NOMO-1 treated with DMSO at 0.1 percent for 48 hours (cell line): ENCODE measurements around the gene BMP7.

Source experiments
- DNase-seq: peaks from one replicate; lab custom pipeline; 2025; ENCODE audit not compliant: unreplicated experiment; lab: John Stamatoyannopoulos, UW

The BMP7 gene

DNA sequence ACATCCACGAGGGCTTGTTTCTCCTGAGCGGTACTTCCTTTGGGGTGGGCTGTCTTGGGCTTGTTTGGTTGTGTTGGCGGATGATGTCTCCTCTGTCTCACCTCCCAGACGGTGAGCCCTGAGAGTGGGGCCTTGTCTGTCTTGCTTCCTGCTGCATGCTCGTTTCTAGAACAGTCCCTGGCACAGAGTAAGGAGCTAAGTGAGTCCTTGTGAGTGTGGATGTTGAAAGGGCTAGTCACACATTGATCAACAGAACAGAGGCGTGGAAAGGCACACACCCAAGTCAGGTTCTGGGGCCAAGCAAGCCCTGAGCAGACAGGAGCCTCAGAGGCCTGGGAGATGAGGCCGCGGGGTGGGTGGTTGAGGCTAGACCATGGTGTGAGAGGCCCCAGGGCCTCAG lies 111.0 kb downstream of the BMP7 start:
- no peak for DNase-seq

DNA sequence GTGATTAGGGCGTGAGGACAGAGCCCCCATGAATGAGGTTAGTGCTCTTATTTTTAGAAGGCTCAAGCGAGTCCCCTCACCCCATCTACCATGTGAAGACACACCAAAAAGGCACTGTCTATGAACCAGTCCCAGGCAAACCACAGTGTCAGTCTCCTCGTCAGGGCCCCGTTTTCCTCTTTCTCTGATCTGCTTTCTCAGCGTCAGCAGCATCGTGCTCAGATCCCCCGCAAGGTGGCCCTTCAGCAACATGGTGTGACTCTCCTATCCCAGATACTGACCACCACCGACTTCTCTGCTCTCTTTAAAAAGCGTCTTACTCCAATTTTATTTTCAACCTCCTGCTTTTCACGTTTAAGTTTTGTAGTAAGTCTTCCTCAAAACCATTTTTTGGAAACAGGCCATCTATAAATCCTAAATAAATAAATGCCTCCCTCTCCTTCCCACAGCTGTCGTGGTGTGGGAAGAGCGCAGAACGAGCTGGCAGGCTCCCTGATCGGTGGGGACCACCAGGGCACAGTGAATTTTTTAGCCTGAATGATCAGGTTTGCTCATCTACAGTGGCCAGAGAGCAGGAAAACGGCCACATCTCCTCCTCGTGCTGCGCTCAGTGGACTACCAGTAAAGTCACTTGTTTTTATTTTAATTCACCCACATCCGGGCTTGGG lies 113.1 kb downstream of the BMP7 start:
- DNase-seq, result no peak

DNA sequence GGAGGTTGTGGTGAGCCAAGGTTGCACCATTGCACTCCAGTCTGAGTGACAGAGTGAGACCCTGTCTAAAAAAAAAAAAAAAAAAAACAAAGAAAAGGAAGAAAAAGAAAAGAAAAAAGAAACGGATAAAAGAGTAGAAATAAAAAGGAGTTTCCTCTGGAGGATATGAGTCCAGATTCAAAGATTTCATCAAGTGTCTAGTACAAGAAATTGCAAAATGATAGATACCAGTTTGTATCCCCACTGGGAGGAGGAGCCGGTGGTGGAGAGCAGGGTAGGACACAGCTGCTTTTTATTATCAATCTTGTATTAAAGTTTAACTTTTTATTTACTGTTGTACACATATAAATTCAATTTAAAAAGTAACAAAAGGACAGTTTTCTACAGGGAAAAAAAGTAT lies 113.9 kb downstream of the BMP7 start:
- no peak for DNase-seq

DNA sequence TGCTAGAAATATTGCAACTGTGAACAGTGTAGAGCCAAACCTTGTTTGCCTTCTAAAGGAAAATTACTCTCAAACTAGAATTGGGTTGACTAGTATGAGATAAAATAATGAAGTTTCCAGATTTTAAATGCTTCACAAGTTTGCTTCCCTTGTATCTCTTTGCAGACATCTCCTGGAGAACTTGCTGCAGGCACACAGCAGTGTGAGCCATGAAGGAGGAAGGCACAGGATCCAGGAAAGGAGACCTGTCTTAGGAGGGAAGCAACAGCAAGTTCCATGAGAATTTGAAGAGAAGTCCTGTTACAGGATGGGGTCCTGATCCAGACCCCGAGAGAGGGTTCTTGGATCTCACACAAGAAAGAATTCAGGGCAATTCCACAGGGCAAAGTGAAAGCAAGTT lies 115.9 kb downstream of the BMP7 start:
- DNase-seq, result no peak

DNA sequence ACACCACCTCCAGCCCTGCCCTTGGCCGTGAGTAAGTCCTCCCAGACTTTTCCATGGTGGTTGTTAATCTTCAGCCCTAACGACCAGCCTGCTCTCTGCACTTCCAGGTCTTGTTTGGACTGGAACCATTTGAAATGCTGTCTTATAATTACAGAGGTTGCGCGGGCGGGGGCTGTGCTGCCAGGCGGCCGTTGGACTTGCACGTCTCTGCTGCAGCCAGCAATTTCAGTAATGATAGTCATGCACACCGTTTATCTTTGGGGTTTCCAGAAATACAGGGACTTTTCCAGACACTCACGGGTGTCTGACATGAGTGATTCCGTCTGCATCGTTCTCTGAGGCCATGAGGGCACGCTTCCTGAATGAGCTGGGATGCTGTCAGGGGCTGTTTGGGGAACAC lies 118.2 kb downstream of the BMP7 start:
- DNase-seq, result no peak

DNA sequence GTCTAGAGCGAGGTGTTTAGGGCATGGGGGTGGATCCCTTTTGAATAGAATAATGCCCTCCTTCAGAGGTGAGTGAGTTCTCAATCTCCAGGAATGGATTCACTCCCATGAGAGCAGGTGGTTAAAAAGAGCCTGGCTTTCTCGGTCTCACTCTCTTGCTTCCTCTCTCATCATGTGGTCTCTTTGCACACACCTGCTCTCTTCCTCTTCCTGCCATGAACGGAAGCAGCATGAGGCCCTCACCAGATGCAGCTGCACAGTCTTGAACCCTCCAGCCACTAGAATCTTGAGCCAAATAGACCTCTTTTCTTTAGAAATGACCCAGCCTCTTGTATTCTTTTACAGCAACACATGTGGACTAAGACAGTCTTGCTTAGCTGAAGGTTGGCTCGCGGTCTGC lies 119.3 kb downstream of the BMP7 start:
- no peak for DNase-seq

DNA sequence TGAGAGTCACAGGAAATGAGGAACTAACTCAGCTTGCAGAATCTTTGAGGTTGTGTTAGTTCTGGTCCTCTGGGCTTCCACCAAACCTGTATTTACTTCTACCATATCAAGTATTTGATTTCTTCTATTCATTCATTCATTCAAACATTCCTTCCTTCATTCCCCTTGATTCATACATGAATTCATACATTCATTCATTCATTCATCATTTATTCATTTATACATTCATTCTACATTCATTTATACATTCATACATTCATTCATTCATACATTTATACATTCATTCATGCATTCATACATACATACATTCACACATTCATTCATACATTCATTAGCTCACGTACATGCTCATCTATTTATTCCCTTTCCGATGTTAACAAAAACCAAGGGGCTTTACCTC lies 120.3 kb downstream of the BMP7 start:
- no peak for DNase-seq

DNA sequence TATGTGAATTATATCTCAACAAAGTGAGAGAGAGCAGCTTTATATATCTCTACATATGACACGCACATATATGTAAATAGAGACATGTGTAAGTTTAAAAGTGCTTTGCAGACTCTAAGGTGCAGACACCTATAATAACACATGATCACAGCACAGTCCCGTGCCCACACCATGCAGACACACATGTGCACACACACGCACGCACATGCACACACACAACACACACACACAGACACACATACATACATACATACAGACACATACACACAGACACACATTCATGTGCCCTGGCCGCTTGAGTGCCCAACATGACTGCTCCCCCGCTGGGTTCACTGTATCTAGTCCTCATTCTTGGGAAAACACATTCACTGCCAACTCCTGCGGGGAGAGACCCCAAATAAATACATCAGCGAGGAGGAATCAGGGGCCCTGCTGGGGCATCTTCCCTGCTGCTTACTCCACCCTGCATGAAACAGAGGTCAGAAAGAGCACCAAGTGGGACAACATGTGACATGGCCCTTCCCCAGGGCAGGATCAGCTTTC lies 121.3 kb downstream of the BMP7 start:
- no peak for DNase-seq

DNA sequence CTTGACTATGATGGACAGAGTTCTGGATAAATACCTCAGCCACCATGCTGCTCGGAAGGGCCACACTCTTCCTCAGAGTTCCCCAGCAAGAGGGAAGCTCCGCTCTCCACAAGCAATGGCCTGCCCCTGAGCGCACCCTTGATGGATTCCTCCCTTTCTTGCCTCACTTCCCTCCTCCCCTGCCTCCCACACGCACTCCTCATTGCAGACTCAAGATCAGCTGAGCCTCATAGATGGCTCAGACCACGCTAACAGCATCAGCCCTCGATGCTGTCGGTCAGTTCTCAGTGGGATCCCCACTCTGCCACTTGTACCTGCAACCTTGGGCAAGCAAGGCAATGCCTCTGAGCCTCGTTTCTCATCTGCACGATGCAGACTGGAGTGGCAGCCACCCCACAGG lies 123.3 kb downstream of the BMP7 start:
- no peak for DNase-seq

DNA sequence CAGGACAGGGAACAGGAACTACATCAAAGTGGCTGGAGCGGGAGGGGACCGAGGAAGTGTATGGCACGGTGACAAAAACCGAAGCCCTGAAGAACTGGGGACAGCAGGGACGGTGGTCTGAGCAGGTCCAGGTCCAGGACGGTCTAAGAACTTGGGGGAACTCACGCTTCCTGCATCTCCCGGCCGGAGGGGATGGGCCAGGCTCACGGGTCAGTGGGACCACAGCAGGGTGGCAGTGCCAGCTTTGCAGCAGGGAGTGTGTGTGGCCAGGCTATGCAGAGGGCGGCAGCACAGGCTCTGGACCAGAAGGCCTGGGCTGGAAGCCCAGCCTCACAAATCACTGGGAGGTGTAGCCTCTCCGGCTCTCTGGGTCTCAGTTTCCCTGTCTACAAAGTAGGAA lies 123.8 kb downstream of the BMP7 start:
- DNase-seq, result no peak

DNA sequence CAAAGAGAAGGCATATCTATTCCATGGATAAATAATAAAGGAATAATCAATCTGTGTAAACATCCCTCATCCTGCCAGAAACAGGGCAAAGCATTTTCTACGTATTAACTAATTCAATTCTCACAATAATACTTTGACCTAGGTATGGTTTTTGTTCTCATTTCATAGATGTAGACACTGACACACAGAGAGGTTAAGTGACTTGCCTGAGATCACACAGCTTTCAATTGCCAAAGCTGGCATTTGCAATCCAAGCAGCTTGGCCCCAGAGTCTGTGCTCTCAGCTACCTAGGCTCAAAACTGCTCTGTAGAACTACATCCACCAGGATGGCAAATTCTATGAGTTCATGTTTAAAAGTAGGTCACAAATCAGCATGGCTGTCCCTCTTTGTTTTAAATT lies 124.9 kb downstream of the BMP7 start:
- DNase-seq, result no peak

DNA sequence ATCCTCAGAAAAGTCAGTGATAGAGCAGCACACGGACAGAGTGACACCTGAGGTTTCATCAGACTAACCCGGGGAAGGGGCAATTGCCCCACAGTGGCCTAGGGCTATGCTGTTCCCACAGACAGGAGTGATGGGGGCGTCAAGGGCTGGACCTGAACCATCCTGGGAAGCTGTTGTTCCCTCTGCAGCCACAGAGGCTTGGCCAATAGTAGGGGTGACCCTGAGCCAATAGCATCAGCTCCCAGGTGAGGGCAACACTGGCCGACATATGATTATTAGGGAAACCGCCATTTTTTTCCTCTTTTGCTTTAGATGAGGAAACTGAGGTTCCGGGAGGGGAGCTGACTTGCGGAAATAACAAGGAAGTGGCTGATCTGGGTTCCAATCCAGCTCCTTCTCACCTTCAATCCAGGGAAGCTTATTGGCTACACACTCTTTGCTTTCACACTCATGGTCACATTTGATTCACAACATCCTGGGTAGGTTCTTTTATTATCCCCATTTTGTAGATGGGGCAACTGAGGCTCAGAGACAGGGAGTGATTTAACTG lies 126.0 kb downstream of the BMP7 start:
- no peak for DNase-seq

DNA sequence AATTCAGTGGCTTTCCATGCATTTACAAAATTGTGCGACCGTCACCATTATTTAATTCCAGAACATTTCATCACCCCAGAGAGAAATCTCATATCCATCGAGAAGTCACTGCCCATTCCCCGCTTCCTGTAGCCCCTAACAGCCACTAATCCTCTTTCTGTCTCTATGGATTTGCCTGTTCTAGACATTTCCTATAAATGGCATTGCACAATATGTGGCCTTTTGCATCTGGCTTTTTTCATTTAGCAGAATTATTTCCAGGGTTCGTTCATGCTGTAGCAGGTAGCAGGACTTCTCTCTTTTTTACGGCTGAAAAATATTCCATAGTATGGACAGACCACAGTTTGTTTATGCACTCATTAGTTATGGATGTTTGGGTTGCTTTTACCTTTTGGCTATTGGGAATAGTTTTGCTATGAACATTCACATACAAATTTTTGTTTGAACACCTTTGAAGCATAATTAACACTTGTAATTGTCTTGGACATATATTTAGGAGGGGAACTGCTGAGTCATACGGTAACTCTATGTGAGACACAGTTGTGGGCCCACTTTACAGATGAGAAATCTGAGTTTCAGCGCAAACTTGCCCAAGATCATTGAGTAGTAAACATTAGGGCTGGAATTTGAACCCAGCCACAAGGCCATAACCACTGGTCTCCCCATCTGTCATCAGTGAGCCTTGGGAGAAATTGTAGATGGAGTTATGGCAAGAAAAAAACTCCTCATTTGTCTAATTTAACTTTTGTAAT lies 126.9 kb downstream of the BMP7 start:
- no peak for DNase-seq

DNA sequence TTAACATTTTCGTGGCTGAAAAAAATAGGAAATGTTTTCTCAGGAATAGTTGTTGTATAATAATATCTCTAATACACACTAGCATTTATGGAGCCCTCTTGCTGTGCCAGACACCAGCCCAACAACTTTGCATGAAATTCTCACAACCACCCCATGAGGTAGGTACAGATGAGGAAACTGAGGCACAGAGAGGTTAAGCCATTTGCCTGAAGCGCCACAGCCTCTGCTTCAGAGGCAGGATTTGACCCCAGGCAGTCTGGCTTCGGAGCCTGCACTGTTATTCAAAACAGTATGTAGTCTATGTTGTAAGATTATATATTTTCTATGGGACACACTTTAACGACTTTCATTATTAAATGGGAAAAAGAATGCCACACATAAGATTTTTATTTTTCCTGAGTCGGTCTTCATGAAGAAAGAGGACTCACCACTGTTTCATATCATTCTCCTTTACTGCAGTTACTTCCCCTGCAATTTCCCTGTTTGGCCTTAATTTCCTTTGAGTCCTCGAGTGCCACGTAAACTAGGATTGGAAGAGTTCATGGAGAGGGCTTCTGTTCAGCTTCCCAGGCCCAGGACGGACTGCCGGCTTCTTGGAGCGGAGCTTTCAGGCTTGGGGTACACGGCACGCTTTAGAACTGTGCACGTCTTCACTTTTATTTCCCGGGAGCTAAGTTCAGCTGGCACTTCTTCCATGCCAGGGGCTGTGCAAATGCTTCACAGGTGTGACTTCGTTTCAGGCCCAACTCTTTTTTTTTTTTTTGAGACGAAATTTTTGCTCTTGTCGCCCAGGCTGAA lies 128.0 kb downstream of the BMP7 start:
- no peak for DNase-seq

DNA sequence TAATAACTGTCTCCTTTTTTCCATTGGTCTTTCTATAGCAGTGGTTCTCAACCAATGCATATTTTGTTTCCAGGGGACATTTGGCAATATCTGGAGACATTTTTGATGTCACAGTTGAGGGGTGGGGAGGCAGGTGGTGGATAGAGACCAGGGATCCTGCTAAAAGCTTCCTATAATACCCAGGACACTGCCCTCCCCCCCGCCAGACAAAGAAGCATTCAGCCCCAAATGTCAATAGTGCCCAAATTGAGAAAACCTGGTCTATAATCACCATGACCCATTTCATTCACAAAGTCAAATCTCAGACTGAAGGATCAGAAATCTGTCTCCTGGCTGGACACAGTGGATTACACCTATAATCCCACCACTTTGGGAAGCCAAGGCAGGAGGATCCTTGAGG lies 128.8 kb downstream of the BMP7 start:
- DNase-seq, result no peak

DNA sequence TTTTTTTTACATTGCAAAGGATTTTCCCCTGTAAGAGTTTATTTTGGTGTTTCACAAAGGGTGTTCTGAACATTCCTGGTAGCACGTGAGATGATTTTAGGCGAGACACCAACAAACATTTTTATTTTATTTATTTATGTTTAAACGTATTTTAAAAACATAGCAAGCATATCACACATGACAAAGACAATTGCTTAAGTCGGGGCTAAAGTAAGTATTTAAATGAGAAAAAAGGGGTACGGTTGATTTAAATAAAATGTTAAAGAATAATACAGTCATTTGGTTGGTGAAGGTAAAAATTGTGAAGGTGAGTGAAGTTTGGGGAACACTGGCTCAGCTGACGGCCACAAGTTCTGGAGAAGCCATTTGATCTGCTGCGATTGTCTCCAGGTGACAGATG lies 129.7 kb downstream of the BMP7 start:
- DNase-seq, result no peak

DNA sequence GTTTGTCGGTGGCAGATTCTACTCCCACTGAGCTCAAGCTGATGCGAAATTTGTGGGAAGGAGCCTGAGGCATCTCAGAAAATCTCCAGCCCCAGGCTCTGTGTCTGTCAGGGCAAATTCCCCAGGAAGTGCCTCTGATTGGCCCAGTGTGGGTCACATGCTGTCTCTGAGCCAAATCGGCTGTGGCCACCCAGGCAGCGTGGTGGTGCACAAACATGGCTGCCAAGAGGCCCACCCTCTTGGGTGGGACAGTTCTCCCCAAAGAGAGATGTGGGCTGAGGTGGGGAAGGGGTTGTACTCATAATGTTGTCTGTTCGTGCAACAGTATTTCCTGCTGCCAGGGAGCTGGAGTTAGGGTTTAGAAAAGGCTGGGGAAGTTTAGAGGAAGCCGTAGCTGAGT lies 130.6 kb downstream of the BMP7 start:
- no peak for DNase-seq

DNA sequence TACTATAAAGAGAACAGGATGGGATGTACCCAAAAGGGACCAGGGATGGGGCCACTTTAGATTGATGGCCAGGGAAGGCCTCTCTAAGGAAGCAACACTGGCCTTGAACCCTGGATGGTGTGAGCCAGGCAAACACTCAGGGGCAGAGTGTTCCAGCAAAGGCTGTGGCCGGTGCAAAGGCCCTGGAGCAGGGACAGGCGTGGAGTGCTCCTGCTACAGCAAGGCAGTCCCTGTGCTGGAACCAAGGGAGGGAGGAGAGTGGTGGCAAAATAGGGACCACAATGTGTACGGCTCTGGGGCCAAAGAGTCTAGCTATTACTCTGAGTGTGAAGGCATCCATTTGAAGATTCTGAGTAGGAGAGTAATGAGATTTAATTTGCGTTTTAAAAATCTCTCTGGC lies 131.6 kb downstream of the BMP7 start:
- DNase-seq, result no peak

DNA sequence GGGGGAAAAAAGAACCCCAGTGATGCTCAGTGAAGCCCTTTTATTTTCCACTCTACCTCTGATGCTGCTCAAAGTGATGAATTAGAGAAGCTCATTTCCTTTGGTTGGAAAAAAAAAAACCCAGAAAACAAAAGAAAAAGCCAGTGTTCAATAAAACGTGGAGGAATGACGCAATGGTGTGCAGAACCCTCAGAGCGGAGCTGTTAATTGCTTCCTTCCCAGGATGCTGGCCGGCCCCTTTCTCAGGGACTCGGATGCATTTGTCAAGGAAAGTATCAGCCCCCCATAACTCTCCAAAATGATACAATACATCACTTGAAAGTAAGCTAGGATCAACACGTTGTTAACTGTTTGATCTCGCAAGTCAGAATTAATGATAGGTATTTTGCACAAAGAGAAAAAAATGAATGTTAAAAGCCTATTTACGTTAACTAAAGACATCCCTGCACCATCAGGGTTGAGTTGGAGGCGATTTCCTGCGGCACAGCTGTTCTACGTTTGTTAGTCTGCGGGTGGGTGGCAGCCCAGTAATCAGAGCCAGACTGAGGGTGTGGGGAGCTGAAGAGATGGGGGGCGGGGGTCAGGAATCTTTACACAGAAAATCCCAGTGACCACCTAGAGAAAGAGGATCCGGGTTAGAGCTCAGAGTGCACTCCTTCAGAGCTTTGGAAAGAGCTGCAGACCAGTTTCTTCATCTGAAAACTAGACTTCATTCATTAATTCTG lies 132.4 kb downstream of the BMP7 start:
- peak; percentile 61 for DNase-seq

DNA sequence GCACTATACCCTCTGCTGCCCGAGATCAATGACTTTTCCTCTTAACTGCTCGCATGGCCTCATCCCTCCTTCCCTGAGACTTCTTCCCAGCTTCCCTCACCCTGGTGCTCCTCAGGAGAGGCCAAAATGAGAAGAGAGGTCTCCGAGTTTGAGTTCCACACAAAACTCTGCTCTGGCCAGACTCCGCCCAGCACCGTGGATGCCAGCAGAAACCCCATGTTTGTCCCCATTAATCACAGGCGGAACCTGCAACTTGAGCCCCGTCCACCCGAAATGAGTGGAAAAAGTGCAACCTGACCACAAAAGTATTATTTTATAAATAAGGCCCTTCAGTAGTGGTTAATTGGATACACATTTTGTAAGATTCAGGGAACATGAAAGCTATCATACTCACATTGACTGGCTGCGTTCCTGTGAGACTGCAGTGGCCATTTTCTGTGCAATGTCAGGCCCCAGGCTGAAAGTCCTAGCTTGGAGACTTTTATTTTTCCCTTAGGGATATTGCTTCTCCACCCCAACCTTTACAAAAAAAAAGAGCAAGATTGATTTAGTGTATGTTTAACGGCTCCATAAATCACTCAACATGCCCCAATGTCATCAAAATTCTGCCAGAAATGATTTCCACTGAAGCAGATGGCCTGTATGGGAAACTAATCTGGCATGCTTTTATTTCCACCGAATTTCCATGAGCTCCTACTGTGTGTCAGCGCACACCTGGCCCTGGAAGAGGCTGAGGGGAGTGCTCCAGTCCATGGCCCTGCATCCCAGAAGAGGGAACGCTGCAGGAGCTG lies 134.6 kb downstream of the BMP7 start:
- no peak for DNase-seq
